Right atrium auricular region (tissue), 2 donors: ENCODE measurements around the gene GNA14. TPM values are rescaled to one million over a fixed set of nuclear protein-coding genes. Genes with fewer than 3 reads are reported as not detected.

Experiments used
- DNase-seq: peaks from one replicate; pipeline ENCODE4 v3.0.0-alpha.2; 2019; ENCODE audit warnings: low spot score
- H3K27ac ChIP-seq, 2 donors: fragments of 200-600 bp; sonication (generic); 1 replicate in 1 of 2; 2 replicates in 1 of 2; pipeline ENCODE4 v1.5.1; 2016 to 2019
- H3K27me3 ChIP-seq, 2 donors: fragments of 200-600 bp; sonication (generic); one replicate each; pipeline versions ENCODE4 v1.5.1 to v1.6.0; 2017 to 2019
- H3K36me3 ChIP-seq: fragments of 200-600 bp; sonication (generic); one replicate; pipeline ENCODE4 v1.5.1; 2016
- H3K4me1 ChIP-seq, 2 donors: fragments of 200-600 bp; sonication (generic); one replicate each; pipeline versions ENCODE4 v1.5.1 to v1.6.0; 2017 to 2019
- H3K4me3 ChIP-seq, 2 donors: fragments of 200-600 bp; sonication (generic); 1 replicate in 1 of 2; 2 replicates in 1 of 2; pipeline ENCODE4 v1.5.1; 2017 to 2019; ENCODE audit warnings: mild to moderate bottlenecking in 1 of 2, moderate library complexity in 1 of 2
- H3K9me3 ChIP-seq, 2 donors: fragments of 200-600 bp; sonication (generic); one replicate each; pipeline ENCODE4 v1.5.1; 2019
- total RNA-seq, 2 donors: library from RNA; depleted of rRNA; stranded (reverse); fragments of >200 nt; gene quantifications; one replicate each; pipeline ENCODE4 v1.1.0, GENCODE V29; 2016
- TF ChIP-seq, protein P1 (sequence below), 2 donors: fragments of 200-600 bp; sonication (generic); IDR thresholded peaks; one replicate each; pipeline ENCODE4 v1.5.1; 2019; ENCODE audit warnings: antibody characterized with exemption in 2 of 2

GNA14 gene
- total RNA-seq, 2 donors from 2014 or later = 2.2 to 4.3 TPM

DNA sequence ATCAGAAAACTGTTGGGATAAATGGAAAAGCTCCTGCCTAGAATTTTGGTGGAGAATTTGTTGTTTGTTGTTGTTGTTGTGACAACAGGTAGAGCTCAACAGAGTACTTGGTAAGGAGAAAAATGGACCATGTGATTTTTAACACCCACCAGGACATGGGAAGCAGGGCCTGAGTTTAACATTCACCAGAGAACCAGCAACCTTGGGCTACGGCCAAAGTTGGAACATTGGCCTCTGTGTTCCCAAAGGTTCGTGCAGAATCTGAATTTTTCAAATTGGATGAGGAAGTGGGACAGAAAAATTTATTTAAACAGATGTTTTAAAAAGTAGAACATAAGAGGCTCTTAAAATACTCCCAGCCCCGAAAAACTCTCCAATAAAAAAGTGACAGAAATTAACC is 127.0 kb downstream of the GNA14 start:
- Histone ChIP-seq H3K27ac (no peak overlapping the region), H3K4me3 (no peak overlapping the region), H3K9me3 (no peaks in the 10 kb centered on the region), H3K27me3 (no peaks in the 10 kb centered on the region), H3K4me1 (no peaks in the 10 kb centered on the region), H3K36me3 (no peaks in the 10 kb centered on the region)
- no peak for DNase-seq
- TF ChIP-seq, protein P1, sequence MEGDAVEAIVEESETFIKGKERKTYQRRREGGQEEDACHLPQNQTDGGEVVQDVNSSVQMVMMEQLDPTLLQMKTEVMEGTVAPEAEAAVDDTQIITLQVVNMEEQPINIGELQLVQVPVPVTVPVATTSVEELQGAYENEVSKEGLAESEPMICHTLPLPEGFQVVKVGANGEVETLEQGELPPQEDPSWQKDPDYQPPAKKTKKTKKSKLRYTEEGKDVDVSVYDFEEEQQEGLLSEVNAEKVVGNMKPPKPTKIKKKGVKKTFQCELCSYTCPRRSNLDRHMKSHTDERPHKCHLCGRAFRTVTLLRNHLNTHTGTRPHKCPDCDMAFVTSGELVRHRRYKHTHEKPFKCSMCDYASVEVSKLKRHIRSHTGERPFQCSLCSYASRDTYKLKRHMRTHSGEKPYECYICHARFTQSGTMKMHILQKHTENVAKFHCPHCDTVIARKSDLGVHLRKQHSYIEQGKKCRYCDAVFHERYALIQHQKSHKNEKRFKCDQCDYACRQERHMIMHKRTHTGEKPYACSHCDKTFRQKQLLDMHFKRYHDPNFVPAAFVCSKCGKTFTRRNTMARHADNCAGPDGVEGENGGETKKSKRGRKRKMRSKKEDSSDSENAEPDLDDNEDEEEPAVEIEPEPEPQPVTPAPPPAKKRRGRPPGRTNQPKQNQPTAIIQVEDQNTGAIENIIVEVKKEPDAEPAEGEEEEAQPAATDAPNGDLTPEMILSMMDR (IDR thresholded peaks at IDR 0.05) = no peak

DNA sequence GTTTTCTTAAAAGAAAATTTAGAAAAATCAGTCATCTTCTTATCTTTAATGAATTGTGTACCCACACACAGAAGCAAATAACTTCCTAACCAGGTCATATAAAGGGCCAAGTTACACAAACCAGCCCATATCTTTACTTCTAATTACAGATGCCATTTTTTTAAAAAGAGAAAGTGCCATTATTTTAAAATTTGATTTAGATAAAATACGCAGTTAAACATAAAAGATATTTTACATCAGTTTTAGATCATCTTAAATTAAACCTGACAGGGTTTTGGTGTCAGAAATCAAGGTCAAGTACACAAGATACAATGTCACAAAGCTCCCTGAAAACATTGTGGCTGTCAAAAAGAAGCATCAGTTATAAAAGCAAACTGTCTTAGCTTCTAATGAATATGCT is 129.4 kb downstream of the GNA14 start:
- peaks cover 0 to 17% of the 10 kb centered on the region in 2 donors for H3K4me1 ChIP-seq
- H3K4me3 ChIP-seq = no peak overlapping the region
- TF ChIP-seq, protein P1 (IDR thresholded peaks at IDR 0.05) = no peak
- no peaks in the 10 kb centered on the region for H3K9me3 ChIP-seq
- no peaks in the 10 kb centered on the region for H3K27me3 ChIP-seq
- H3K36me3 ChIP-seq = no peaks in the 10 kb centered on the region
- no peak overlapping the region for H3K27ac ChIP-seq
- no peak for DNase-seq

DNA sequence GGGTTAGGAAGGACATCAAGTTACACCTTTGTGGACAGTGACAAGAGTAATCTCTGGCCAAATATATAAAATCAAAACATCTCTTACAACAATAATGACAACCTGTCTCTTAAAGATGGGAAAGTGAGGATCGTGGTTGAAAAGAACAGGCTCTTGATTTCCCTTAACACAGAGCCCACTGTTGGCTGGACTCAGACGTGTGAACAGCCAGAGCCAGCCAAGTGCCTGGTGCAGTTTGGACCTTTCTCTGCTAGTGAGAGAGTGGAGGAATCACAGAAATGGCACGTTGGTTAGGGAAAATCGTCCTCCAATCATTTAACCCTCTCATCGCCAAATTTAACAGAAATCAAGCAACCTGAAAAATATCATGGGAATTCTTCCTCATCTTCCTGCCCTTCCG is 131.3 kb downstream of the GNA14 start:
- peaks cover 0 to 30% of the 10 kb centered on the region in 2 donors for H3K4me1 ChIP-seq
- TF ChIP-seq, protein P1 (IDR thresholded peaks at IDR 0.05) = no peak
- no peak overlapping the region for H3K27ac ChIP-seq
- no peaks in the 10 kb centered on the region for H3K9me3 ChIP-seq
- H3K4me3 ChIP-seq = no peak overlapping the region
- DNase-seq = no peak
- H3K27me3 ChIP-seq = no peaks in the 10 kb centered on the region
- H3K36me3 ChIP-seq = no peaks in the 10 kb centered on the region

DNA sequence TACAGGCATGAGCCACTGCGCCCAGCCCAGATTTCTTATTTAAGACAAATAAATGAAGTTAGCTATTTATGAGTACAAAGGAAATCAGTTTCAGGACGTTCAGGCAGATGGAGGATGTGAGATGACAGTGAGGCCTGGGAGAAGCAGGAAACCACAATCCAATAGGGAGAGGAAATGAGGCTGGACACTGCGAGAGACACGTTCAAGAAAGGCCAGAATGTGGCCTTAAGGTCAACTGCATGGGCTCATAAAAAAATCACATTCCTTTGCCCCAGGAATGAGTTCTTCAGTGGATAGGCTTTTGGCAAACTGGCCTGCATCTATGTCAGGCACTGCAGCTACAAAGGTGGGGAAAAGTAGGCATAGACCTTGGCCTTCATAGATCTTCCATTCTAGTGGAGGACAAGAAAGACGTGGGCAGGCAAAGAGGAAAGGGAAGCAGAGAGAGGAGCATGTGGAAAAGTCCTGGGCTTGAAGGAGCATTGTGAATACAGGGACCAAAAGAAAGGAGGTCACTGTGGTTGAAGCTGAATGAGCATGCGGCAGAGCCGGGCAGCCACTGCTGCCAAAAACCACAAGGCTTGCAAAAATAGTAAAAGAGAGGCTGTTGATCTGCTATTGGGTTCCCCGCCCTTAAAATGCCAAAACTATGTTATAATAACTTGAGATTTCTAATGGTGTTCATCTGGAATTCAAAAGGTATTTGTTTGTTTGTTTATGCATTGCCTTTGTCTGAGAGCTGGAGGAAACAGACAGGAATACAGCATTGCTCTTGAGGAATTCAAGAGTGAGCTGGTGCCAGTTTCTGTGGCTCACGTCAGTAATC is 133.0 kb downstream of the GNA14 start:
- Histone ChIP-seq H3K27ac (peak overlapping the region; percentile 39 to 61), H3K27me3 (no peaks in the 10 kb centered on the region), H3K4me3 (no peak overlapping the region), H3K36me3 (no peaks in the 10 kb centered on the region), H3K4me1 (peaks cover 0 to 30% of the 10 kb centered on the region in 2 donors), H3K9me3 (no peaks in the 10 kb centered on the region)
- TF ChIP-seq, protein P1 (IDR thresholded peaks at IDR 0.05) = no peak
- DNase-seq = no peak

DNA sequence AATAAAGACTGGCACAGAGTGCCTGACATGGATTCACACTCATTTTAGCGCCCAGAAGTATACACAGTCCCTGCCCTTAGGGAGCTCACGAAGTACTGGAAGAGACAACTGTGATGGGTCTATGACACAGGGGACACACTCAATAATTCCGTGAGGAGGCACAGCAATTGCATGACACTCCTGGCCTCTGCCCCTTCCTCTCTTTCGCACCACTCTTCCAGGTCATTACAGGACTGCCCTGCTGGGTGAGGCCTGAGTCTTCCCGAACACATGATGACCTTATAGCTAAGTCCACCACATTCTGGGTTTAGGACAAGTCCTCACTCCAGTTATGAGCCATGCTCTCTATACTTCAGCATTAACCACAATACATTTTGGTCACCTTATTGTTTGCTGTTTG is 134.7 kb downstream of the GNA14 start:
- no peak overlapping the region for H3K4me3 ChIP-seq
- H3K27ac ChIP-seq = no peak overlapping the region
- no peaks in the 10 kb centered on the region for H3K36me3 ChIP-seq
- TF ChIP-seq, protein P1 (IDR thresholded peaks at IDR 0.05) = no peak
- H3K27me3 ChIP-seq = no peaks in the 10 kb centered on the region
- peaks cover 0 to 30% of the 10 kb centered on the region in 2 donors for H3K4me1 ChIP-seq
- DNase-seq = no peak
- no peaks in the 10 kb centered on the region for H3K9me3 ChIP-seq
